ENCODE results near the gene CLEC4E. TPM values are rescaled to one million over a fixed set of nuclear protein-coding genes. Genes with fewer than 3 reads are reported as not detected.

The CLEC4E gene
- total and polyA plus RNA-seq, 2 experiments from 2014 or later = not detected

GRCh38 chr12:8532045-8532444 is 8.7 kb downstream of the CLEC4E start:
- no peaks in the 10 kb centered on the region for H3K9me3 ChIP-seq (ENCODE audit: low read depth)
- no peak for DNase-seq (ENCODE audit: low read depth in 1 of 2, low spot score in 1 of 2)
- no peaks in the 10 kb centered on the region for H3K27me3 ChIP-seq
- H3K27ac ChIP-seq = no peak overlapping the region
- H3K4me1 ChIP-seq (ENCODE audit: low read depth) = no peaks in the 10 kb centered on the region
- TF ChIP-seq CTCF (IDR thresholded peaks at IDR 0.05; ENCODE audit: low read depth, low read length) = no peak
- H3K4me3 ChIP-seq = no peak overlapping the region
- no peaks in the 10 kb centered on the region for H3K36me3 ChIP-seq

- Histone ChIP-seq H3K36me3 (no peaks in the 10 kb centered on the region), H3K9me3 (ENCODE audit: low read depth) (no peaks in the 10 kb centered on the region), H3K27me3 (no peaks in the 10 kb centered on the region), H3K27ac (no peak overlapping the region), H3K4me3 (no peak overlapping the region), H3K4me1 (ENCODE audit: low read depth) (no peaks in the 10 kb centered on the region)
- no peak for TF ChIP-seq CTCF (IDR thresholded peaks at IDR 0.05; ENCODE audit: low read depth, low read length)
- DNase-seq (ENCODE audit: low read depth in 1 of 2, low spot score in 1 of 2) = no peak
Observed at GRCh38 chr12:8527250-8528130, 13.2 kb downstream of the CLEC4E start.

- Histone ChIP-seq H3K4me3 (no peak overlapping the region), H3K27ac (no peak overlapping the region), H3K27me3 (no peaks in the 10 kb centered on the region), H3K9me3 (ENCODE audit: low read depth) (no peaks in the 10 kb centered on the region), H3K36me3 (no peaks in the 10 kb centered on the region), H3K4me1 (ENCODE audit: low read depth) (no peaks in the 10 kb centered on the region)
- TF ChIP-seq CTCF (IDR thresholded peaks at IDR 0.05; ENCODE audit: low read depth, low read length) = no peak
- no peak for DNase-seq (ENCODE audit: low read depth in 1 of 2, low spot score in 1 of 2)
Observed at GRCh38 chr12:8519171-8519570, 21.5 kb downstream of the CLEC4E start.

- Histone ChIP-seq H3K27me3 (no peaks in the 10 kb centered on the region), H3K36me3 (no peaks in the 10 kb centered on the region), H3K4me3 (no peak overlapping the region), H3K4me1 (ENCODE audit: low read depth) (no peaks in the 10 kb centered on the region), H3K9me3 (ENCODE audit: low read depth) (no peaks in the 10 kb centered on the region), H3K27ac (no peak overlapping the region)
- no peak for TF ChIP-seq CTCF (IDR thresholded peaks at IDR 0.05; ENCODE audit: low read depth, low read length)
- no peak for DNase-seq (ENCODE audit: low read depth in 1 of 2, low spot score in 1 of 2)
Observed at GRCh38 chr12:8517971-8518370, 22.7 kb downstream of the CLEC4E start.

- TF ChIP-seq CTCF (IDR thresholded peaks at IDR 0.05; ENCODE audit: low read depth, low read length) = no peak
Observed at GRCh38 chr12:8513256-8513655, 27.4 kb downstream of the CLEC4E start, which contains the start of gene CLEC4D. TSS of gene CLEC4D (plus strand) at chr12:8513503. CDS start at chr12:8513733, 230 bp downstream.

More at GRCh38 chr12:8513256-8513655, 27.4 kb downstream of the CLEC4E start, which contains the start of gene CLEC4D:
- DNase-seq (ENCODE audit: low read depth in 1 of 2, low spot score in 1 of 2) = no peak
- Histone ChIP-seq H3K36me3 (no peaks in the 10 kb centered on the region), H3K4me3 (no peak within 1 kb of the TSS), H3K9me3 (ENCODE audit: low read depth) (no peaks in the 10 kb centered on the region), H3K27me3 (no peaks in the 10 kb centered on the region), H3K27ac (no peak within 1 kb of the TSS), H3K4me1 (ENCODE audit: low read depth) (peaks cover 2% of the 10 kb centered on the region)
